A673 (cell line): ENCODE results near the gene ELFN1.

ENCODE experiments used
- CTCF ChIP-seq: fragments of 300-800, 200-600 bp; sonication (generic); conservative IDR thresholded peaks from 2 replicates; pipeline ENCODE4 v1.5.1; 2017; ENCODE audit warnings: low read depth, mild to moderate bottlenecking, antibody characterized with exemption, low read length, moderate library complexity, mixed read lengths
- EZH2 ChIP-seq: fragments of 200-600 bp; sonication (generic); IDR thresholded peaks from 2 replicates; pipeline ENCODE4 v1.6.1; 2017; ENCODE audit warnings: borderline replicate concordance, low read depth, mild to moderate bottlenecking, mixed read lengths, antibody characterized with exemption, low read length; ENCODE audit not compliant: poor library complexity, severe bottlenecking

- no peak for TF ChIP-seq CTCF
- no peak for TF ChIP-seq EZH2
These were observed 25.0 kb upstream of the ELFN1 start for GRCh38 chr7:1645071-1645409.
